ENCODE data around the gene CMSS1.

DNA sequence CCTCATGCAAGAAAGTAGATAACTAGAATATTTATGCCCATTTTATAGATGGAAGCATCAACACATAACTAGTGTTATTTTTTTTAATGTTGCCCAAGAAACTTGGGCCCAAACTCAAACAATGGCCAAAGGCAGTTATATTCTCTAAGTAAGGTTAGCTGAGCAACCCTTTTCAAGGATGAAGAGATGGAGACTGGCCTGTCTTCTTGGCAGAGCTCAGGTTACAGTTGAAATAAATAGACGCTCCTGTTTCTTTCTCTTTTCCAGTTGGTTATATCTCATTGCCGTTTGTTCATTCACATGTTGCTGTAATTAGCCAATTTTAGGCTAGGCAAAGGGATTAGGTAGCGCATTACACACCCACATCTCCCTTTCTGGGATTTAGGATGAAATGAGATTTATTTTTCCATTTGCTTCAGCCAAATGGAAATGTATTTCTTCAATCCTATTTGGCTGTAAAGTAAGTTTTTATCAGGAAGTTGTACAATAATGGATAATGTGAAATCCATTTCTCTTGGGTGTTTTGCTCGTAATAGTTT lies 93.2 kb downstream of the CMSS1 start:
- TF ChIP-seq, protein P1, sequence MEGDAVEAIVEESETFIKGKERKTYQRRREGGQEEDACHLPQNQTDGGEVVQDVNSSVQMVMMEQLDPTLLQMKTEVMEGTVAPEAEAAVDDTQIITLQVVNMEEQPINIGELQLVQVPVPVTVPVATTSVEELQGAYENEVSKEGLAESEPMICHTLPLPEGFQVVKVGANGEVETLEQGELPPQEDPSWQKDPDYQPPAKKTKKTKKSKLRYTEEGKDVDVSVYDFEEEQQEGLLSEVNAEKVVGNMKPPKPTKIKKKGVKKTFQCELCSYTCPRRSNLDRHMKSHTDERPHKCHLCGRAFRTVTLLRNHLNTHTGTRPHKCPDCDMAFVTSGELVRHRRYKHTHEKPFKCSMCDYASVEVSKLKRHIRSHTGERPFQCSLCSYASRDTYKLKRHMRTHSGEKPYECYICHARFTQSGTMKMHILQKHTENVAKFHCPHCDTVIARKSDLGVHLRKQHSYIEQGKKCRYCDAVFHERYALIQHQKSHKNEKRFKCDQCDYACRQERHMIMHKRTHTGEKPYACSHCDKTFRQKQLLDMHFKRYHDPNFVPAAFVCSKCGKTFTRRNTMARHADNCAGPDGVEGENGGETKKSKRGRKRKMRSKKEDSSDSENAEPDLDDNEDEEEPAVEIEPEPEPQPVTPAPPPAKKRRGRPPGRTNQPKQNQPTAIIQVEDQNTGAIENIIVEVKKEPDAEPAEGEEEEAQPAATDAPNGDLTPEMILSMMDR (IDR thresholded peaks at IDR 0.05; ENCODE audit: low read length): no peak
- TF ChIP-seq EZH2 (optimal IDR thresholded peaks at IDR 0.05; ENCODE audit: low read depth, low read length): no peak

Data from MM.1S (cell line).